ENCODE results near the gene ADGRL2. TPM values are rescaled to one million over a fixed set of nuclear protein-coding genes. Genes with fewer than 3 reads are reported as not detected.

The ADGRL2 gene
- total RNA-seq, 1 donor from 2014 or later, result 104 TPM

GRCh38 chr1:81758181-81758580 lies 42.6 kb upstream of the ADGRL2 start:
- intact Hi-C loops (cut with DNase I), result no loop called here

DNA sequence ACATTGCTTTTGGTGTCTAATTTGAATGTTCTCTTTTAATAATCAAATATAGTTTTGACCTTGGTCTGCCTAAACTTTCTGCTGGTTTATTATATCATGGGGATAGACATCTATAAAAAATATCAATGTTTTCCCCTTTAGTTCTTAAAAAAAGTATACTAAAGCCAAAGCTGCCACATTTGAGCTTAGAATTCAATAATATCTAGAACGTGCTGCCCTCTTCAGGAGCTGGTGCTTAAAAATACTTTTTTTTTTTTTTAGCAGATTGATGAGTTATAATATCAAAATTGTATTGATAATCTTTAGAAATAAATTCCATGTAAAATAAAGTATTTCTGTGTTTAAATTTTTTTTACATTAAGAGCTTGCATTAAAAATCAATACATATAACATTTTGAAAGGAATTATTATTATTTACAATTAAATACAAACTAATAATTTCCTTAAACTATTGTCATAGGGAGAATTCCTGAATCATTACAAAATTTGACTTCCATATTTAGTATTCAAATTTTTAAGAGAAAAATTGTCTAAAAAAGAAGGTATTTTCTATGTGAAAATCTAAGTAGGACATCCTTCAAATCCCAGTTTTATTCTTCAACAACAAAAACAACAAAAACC lies 40.1 kb upstream of the ADGRL2 start:
- Histone ChIP-seq H3K4me3 (no peak overlapping the region), H3K4me1 (no peaks in the 10 kb centered on the region), H3K27ac (no peak overlapping the region), H3K36me3 (no peaks in the 10 kb centered on the region), H3K27me3 (no peaks in the 10 kb centered on the region), H3K9me3 (no peaks in the 10 kb centered on the region)
- intact Hi-C loops (cut with DNase I), result no loop called here
- DNase-seq (no peak), ATAC-seq (no peak)
- peak; percentile 35 for TF ChIP-seq CTCF (IDR thresholded peaks at IDR 0.05)

More at GRCh38 chr1:81758181-81758580, 42.6 kb upstream of the ADGRL2 start:
- ATAC-seq (no peak), DNase-seq (no peak)
- H3K36me3 ChIP-seq, result no peaks in the 10 kb centered on the region
- H3K27me3 ChIP-seq, result no peaks in the 10 kb centered on the region
- no peaks in the 10 kb centered on the region for H3K4me1 ChIP-seq
- no peak overlapping the region for H3K27ac ChIP-seq
- no peak overlapping the region for H3K4me3 ChIP-seq
- H3K9me3 ChIP-seq, result no peaks in the 10 kb centered on the region
- no peak for TF ChIP-seq CTCF (IDR thresholded peaks at IDR 0.05)

DNA sequence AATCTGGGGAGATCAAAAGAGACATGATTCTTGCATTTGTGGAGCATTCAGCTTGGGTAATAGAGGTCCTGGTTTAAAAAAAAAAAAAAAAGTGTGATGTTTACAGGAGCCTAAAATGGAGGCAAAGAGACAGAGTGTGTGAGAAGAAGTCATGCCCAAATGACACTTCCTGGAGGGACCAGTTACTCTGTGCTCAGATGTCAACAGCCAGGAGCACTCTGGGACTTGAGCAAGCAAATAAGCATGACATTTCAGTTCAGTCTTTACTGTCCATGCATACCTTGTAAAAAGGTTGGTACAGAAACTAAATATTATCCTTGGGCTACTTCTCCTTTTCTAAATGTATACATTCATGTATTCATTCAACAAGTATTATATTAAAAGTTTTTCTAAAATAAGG lies 25.2 kb upstream of the ADGRL2 start:
- H3K9me3 ChIP-seq, result no peaks in the 10 kb centered on the region
- no peak overlapping the region for H3K27ac ChIP-seq
- H3K36me3 ChIP-seq, result no peaks in the 10 kb centered on the region
- ATAC-seq (no peak), DNase-seq (no peak)
- intact Hi-C loops (cut with DNase I), result no loop called here
- H3K27me3 ChIP-seq, result no peaks in the 10 kb centered on the region
- TF ChIP-seq CTCF (IDR thresholded peaks at IDR 0.05), result no peak
- H3K4me3 ChIP-seq, result no peak overlapping the region
- H3K4me1 ChIP-seq, result no peaks in the 10 kb centered on the region

- Histone ChIP-seq H3K4me3 (no peak overlapping the region), H3K9me3 (no peaks in the 10 kb centered on the region), H3K27me3 (no peaks in the 10 kb centered on the region), H3K27ac (no peak overlapping the region), H3K4me1 (no peaks in the 10 kb centered on the region), H3K36me3 (no peaks in the 10 kb centered on the region)
- no peak for DNase-seq
- no peak for TF ChIP-seq CTCF (IDR thresholded peaks at IDR 0.05)
- no peak for ATAC-seq
- intact Hi-C loops (cut with DNase I), result no loop called here
These were observed 19.9 kb upstream of the ADGRL2 start for GRCh38 chr1:81780705-81781454.

GRCh38 chr1:81781749-81782148 lies 19.0 kb upstream of the ADGRL2 start:
- intact Hi-C loops (cut with DNase I), result no loop called here
- Histone ChIP-seq H3K4me1 (no peaks in the 10 kb centered on the region), H3K4me3 (no peak overlapping the region), H3K27ac (no peak overlapping the region), H3K27me3 (no peaks in the 10 kb centered on the region), H3K9me3 (no peaks in the 10 kb centered on the region), H3K36me3 (no peaks in the 10 kb centered on the region)
- DNase-seq, result no peak
- no peak for TF ChIP-seq CTCF (IDR thresholded peaks at IDR 0.05)
- ATAC-seq, result no peak
